HL-60 (cell line): ENCODE data around the gene MAP2K5.

ENCODE experiments used
- GABPA ChIP-seq: IDR thresholded peaks from 2 replicates; pipeline ENCODE4 v1.6.1; 2012; ENCODE audit warnings: low read depth
- POLR2AphosphoS5 ChIP-seq: IDR thresholded peaks from 2 replicates; pipeline ENCODE4 v1.6.1; 2012; ENCODE audit warnings: low read depth
- SPI1 ChIP-seq: IDR thresholded peaks from 2 replicates; pipeline ENCODE4 v1.6.1; 2012; ENCODE audit warnings: low read depth, mild to moderate bottlenecking, borderline replicate concordance
- TF ChIP-seq, protein P1 (sequence below): IDR thresholded peaks from one replicate; pipeline ENCODE4 v1.5.1; 2011; ENCODE audit warnings: low read length, control low read depth, inconsistent platforms; ENCODE audit not compliant: insufficient read depth
- TF ChIP-seq, protein P2 (sequence below): IDR thresholded peaks from 2 replicates; pipeline ENCODE4 v1.6.1; 2012; ENCODE audit warnings: low read depth; ENCODE audit not compliant: insufficient replicate concordance

DNA sequence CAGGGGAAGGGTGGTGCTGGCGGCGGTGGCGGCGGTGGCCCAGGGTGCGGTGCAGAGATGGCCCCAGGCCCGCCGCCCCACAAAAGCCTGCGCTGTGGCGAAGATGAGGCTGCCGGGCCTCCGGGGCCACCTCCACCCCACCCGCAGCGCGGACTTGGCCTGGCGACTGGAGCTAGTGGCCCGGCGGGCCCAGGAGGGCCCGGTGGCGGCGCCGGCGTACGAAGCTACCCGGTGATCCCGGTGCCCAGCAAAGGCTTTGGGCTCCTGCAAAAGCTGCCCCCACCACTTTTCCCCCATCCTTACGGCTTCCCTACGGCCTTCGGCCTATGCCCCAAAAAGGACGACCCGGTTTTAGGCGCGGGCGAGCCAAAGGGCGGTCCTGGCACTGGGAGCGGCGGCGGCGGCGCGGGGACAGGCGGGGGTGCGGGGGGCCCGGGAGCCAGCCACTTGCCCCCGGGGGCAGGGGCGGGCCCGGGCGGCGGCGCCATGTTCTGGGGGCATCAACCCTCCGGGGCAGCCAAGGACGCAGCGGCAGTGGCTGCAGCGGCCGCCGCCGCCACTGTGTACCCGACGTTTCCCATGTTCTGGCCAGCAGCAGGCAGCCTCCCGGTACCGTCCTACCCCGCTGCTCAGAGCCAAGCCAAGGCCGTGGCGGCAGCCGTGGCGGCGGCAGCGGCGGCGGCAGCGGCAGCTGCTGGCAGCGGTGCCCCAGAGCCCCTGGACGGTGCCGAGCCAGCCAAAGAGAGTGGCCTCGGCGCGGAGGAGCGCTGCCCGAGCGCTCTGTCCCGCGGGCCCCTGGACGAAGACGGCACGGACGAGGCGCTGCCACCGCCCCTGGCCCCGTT lies 284.4 kb downstream of the MAP2K5 start:
- TF ChIP-seq, protein P1, sequence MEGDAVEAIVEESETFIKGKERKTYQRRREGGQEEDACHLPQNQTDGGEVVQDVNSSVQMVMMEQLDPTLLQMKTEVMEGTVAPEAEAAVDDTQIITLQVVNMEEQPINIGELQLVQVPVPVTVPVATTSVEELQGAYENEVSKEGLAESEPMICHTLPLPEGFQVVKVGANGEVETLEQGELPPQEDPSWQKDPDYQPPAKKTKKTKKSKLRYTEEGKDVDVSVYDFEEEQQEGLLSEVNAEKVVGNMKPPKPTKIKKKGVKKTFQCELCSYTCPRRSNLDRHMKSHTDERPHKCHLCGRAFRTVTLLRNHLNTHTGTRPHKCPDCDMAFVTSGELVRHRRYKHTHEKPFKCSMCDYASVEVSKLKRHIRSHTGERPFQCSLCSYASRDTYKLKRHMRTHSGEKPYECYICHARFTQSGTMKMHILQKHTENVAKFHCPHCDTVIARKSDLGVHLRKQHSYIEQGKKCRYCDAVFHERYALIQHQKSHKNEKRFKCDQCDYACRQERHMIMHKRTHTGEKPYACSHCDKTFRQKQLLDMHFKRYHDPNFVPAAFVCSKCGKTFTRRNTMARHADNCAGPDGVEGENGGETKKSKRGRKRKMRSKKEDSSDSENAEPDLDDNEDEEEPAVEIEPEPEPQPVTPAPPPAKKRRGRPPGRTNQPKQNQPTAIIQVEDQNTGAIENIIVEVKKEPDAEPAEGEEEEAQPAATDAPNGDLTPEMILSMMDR, result no peak
- TF ChIP-seq, protein P2, sequence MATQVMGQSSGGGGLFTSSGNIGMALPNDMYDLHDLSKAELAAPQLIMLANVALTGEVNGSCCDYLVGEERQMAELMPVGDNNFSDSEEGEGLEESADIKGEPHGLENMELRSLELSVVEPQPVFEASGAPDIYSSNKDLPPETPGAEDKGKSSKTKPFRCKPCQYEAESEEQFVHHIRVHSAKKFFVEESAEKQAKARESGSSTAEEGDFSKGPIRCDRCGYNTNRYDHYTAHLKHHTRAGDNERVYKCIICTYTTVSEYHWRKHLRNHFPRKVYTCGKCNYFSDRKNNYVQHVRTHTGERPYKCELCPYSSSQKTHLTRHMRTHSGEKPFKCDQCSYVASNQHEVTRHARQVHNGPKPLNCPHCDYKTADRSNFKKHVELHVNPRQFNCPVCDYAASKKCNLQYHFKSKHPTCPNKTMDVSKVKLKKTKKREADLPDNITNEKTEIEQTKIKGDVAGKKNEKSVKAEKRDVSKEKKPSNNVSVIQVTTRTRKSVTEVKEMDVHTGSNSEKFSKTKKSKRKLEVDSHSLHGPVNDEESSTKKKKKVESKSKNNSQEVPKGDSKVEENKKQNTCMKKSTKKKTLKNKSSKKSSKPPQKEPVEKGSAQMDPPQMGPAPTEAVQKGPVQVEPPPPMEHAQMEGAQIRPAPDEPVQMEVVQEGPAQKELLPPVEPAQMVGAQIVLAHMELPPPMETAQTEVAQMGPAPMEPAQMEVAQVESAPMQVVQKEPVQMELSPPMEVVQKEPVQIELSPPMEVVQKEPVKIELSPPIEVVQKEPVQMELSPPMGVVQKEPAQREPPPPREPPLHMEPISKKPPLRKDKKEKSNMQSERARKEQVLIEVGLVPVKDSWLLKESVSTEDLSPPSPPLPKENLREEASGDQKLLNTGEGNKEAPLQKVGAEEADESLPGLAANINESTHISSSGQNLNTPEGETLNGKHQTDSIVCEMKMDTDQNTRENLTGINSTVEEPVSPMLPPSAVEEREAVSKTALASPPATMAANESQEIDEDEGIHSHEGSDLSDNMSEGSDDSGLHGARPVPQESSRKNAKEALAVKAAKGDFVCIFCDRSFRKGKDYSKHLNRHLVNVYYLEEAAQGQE, result no peak
- no peak for TF ChIP-seq POLR2AphosphoS5
- TF ChIP-seq GABPA, result no peak
- no peak for TF ChIP-seq SPI1
